DND-41 (cell line): ENCODE data around the gene MUTYH.
A peak's percentile ranks its signal among the peaks of the same experiment; 100 is the strongest.

Experiments used
- ATAC-seq: fragments of 200-7000 bp; cut with Tn5 transposase; 3 replicates; pipeline ENCODE4 v1.9.1; 2021; ENCODE audit warnings: low read depth; ENCODE audit not compliant: insufficient read depth
- DNase-seq: peaks from one replicate; pipeline ENCODE4 v3.0.0-alpha.2; 2020
- H2AFZ ChIP-seq: 2 replicates; pipeline ENCODE4 v1.6.0; 2012; ENCODE audit warnings: low read depth, low read length
- H3K27ac ChIP-seq: 2 replicates; pipeline ENCODE4 v1.5.1; 2012; ENCODE audit warnings: low read length, inconsistent platforms
- H3K27me3 ChIP-seq: fragments of 200-600 bp; sonication (generic); 2 replicates; pipeline ENCODE4 v1.6.0; 2012; ENCODE audit warnings: low read length, mild to moderate bottlenecking, inconsistent platforms; ENCODE audit not compliant: insufficient read depth, poor library complexity
- H3K36me3 ChIP-seq: 2 replicates; pipeline ENCODE4 v1.5.1; 2012; ENCODE audit warnings: low read length, inconsistent platforms; ENCODE audit not compliant: insufficient read depth
- H3K4me1 ChIP-seq: 2 replicates; pipeline ENCODE4 v1.5.1; 2012; ENCODE audit warnings: mild to moderate bottlenecking, low read length; ENCODE audit not compliant: insufficient read depth
- H3K4me2 ChIP-seq: 2 replicates; pipeline ENCODE4 v1.6.0; 2012; ENCODE audit warnings: mild to moderate bottlenecking, moderate library complexity, low read length, inconsistent platforms; ENCODE audit not compliant: insufficient read depth
- H3K4me3 ChIP-seq, 2 experiments: fragments of 200-600 bp in 1 of 2; shearing (Covaris generic) in 1 of 2; 2 replicates each; pipeline ENCODE4 v1.5.1; 2012 to 2016; ENCODE audit warnings: inconsistent platforms in 2 of 2, low read length in 2 of 2, mild to moderate bottlenecking in 2 of 2, low read depth in 1 of 2, moderate library complexity in 1 of 2
- H3K79me2 ChIP-seq: 2 replicates; pipeline ENCODE4 v1.6.0; 2012; ENCODE audit warnings: low read length, inconsistent platforms; ENCODE audit not compliant: insufficient read depth
- H3K9ac ChIP-seq: 2 replicates; pipeline ENCODE4 v1.6.0; 2012; ENCODE audit warnings: low read depth, mild to moderate bottlenecking, inconsistent platforms, low read length, moderate library complexity
- H3K9me3 ChIP-seq: 2 replicates; pipeline ENCODE4 v1.5.1; 2012; ENCODE audit warnings: low read length, moderate library complexity, mild to moderate bottlenecking, inconsistent platforms; ENCODE audit not compliant: insufficient read depth, severe bottlenecking
- H4K20me1 ChIP-seq: 2 replicates; pipeline ENCODE4 v1.6.0; 2012; ENCODE audit warnings: low read length; ENCODE audit not compliant: insufficient read depth
- CTCF ChIP-seq: IDR thresholded peaks from 2 replicates; pipeline ENCODE4 v1.5.1; 2012; ENCODE audit warnings: borderline replicate concordance, low read length, moderate library complexity, mild to moderate bottlenecking; ENCODE audit not compliant: poor library complexity, severe bottlenecking; ENCODE audit errors: extremely low read depth
- EZH2 ChIP-seq: IDR thresholded peaks from 3 replicates; pipeline ENCODE4 v1.6.1; 2012; ENCODE audit warnings: borderline replicate concordance, low read depth, mild to moderate bottlenecking, moderate library complexity, low read length, inconsistent platforms; ENCODE audit not compliant: severe bottlenecking

Gene MUTYH

GRCh38 chr1:45337630-45338325 lies 2.5 kb downstream of the MUTYH start:
- Histone ChIP-seq H3K4me3 (no peak overlapping the region), H3K79me2 (peaks cover 46% of the 10 kb centered on the region), H3K36me3 (peaks cover 46% of the 10 kb centered on the region), H3K9ac (no peak overlapping the region), H3K27me3 (no peaks in the 10 kb centered on the region), H3K4me2 (peak overlapping the region; percentile 91; the same call in 1 of the 2 replicates), H3K4me1 (peaks cover 30% of the 10 kb centered on the region), H2AFZ (no peak overlapping the region), H4K20me1 (peaks cover 9% of the 10 kb centered on the region; the same call in 1 of the 2 replicates), H3K9me3 (no peaks in the 10 kb centered on the region), H3K27ac (no peak overlapping the region)
- DNase-seq (no peak), ATAC-seq (no peak)
- TF ChIP-seq CTCF = no peak
- no peak for TF ChIP-seq EZH2

GRCh38 chr1:45335855-45336324 lies 4.3 kb downstream of the MUTYH start:
- Histone ChIP-seq H3K4me3 (no peak overlapping the region), H3K27ac (no peak overlapping the region)
- no peak for TF ChIP-seq CTCF
- TF ChIP-seq EZH2 = no peak

GRCh38 chr1:45334308-45335245 lies 5.7 kb downstream of the MUTYH start:
- peaks cover 15% of the 10 kb centered on the region for H3K79me2 ChIP-seq
- peaks cover 11% of the 10 kb centered on the region for H3K4me1 ChIP-seq
- no peak overlapping the region for H3K4me2 ChIP-seq
- no peak overlapping the region for H3K4me3 ChIP-seq
- DNase-seq (peak; percentile 19), ATAC-seq (no peak)
- no peak overlapping the region for H2AFZ ChIP-seq
- no peaks in the 10 kb centered on the region for H4K20me1 ChIP-seq
- H3K9me3 ChIP-seq = no peaks in the 10 kb centered on the region
- no peaks in the 10 kb centered on the region for H3K27me3 ChIP-seq
- TF ChIP-seq EZH2 (no peak), CTCF (no peak)
- H3K9ac ChIP-seq = no peak overlapping the region
- H3K36me3 ChIP-seq = peaks cover 47% of the 10 kb centered on the region
- no peak overlapping the region for H3K27ac ChIP-seq

More at GRCh38 chr1:45335855-45336324, 4.3 kb downstream of the MUTYH start:
- peaks cover under 1% of the 10 kb centered on the region; the same call in 1 of the 2 replicates for H4K20me1 ChIP-seq
- no peak overlapping the region for H3K4me2 ChIP-seq
- no peak overlapping the region for H2AFZ ChIP-seq
- H3K79me2 ChIP-seq = peaks cover 27% of the 10 kb centered on the region
- no peak overlapping the region for H3K9ac ChIP-seq
- peaks cover 14% of the 10 kb centered on the region for H3K4me1 ChIP-seq
- peaks cover 46% of the 10 kb centered on the region for H3K36me3 ChIP-seq
- ATAC-seq (no peak), DNase-seq (no peak)
- no peaks in the 10 kb centered on the region for H3K27me3 ChIP-seq
- no peaks in the 10 kb centered on the region for H3K9me3 ChIP-seq
